Adrenal gland (tissue), 12 donors: ENCODE results near the gene HOXA13. TPM values are rescaled to one million over a fixed set of nuclear protein-coding genes. Genes with fewer than 3 reads are reported as not detected.

ENCODE experiments used
- DNase-seq, 7 donors: peaks; one replicate each; pipeline ENCODE4 v3.0.0-alpha.2; 2019 to 2020
- H3K27ac ChIP-seq, 5 donors: fragments of 200-600 bp; sonication (generic) in 4 of 5; 1 replicate in 3 of 5; 2 replicates in 2 of 5; pipeline versions ENCODE4 v1.5.1 to v1.8.0; 2016 to 2020; ENCODE audit warnings: mild to moderate bottlenecking in 1 of 5
- H3K27me3 ChIP-seq: fragments of 200-600 bp; 2 replicates; pipeline ENCODE4 v1.8.0; 2021
- H3K36me3 ChIP-seq, 2 donors: fragments of 200-600 bp; replicated peaks in 1 of 2; 1 replicate in 1 of 2; 2 replicates in 1 of 2; pipeline versions ENCODE4 v1.5.1 to v1.8.0; 2018 to 2022
- H3K4me1 ChIP-seq, 2 donors: fragments of 200-600 bp; replicated peaks in 1 of 2; 1 replicate in 1 of 2; 2 replicates in 1 of 2; pipeline versions ENCODE4 v1.5.1 to v1.8.0; 2018 to 2021
- H3K4me3 ChIP-seq, 4 donors: fragments of 200-600 bp; sonication (generic) in 3 of 4; one replicate each; pipeline ENCODE4 v1.5.1; 2016 to 2018
- H3K9me3 ChIP-seq, 3 donors: fragments of 200-600 bp; sonication (generic) in 1 of 3; replicated peaks in 1 of 3; 1 replicate in 2 of 3; 2 replicates in 1 of 3; pipeline versions ENCODE4 v1.5.1 to v1.8.0; 2016 to 2021
- CTCF ChIP-seq, 6 experiments: fragments of 450-650 bp in 4 of 6; fragments of 200-600 bp in 2 of 6; sonication (generic) in 1 of 6; IDR thresholded peaks; 1 replicate in 5 of 6; 2 replicates in 1 of 6; pipeline versions ENCODE4 v1.5.1 to v1.8.0; 2016 to 2021; ENCODE audit warnings: antibody characterized with exemption in 6 of 6, mild to moderate bottlenecking in 2 of 6, moderate library complexity in 1 of 6
- POLR2A ChIP-seq, 2 donors: fragments of 450-650 bp; IDR thresholded peaks; one replicate each; pipeline ENCODE4 v1.6.1; 2017; ENCODE audit warnings: antibody characterized with exemption in 2 of 2, mild to moderate bottlenecking in 2 of 2, moderate library complexity in 1 of 2
- WGBS, 4 donors: extraction: QIAGEN DNeasy Blood & Tissue Kit in 2 of 4; methylation state at CpG; one replicate each; pipeline versions ENCODE4 v1.1.5 to v1.1.7; 2013 to 2017; 5-methylcytosine and 5-hydroxymethylcytosine counted together
- intact Hi-C, 2 donors: fragments of 100-400 bp; cut with DNase I; formaldehyde crosslinking; loops; one replicate each; pipeline versions ENCODE4 v1.14.1 to v1.15.0; 2022 to 2023
- polyA plus RNA-seq, 3 donors: library from polyadenylated mRNA; stranded (reverse); fragments of 200-250 nt in 2 of 3; fragments of 350-450 nt in 1 of 3; fragmentation: Illumina TruSeq in 1 of 3; extraction: RNeasy Lipid Tissue Mini Kit (QIAGEN cat#74804) in 1 of 3; gene quantifications; one replicate each; pipeline ENCODE4 v1.2.3, GENCODE V29; 2013 to 2014
- total RNA-seq, 9 donors: library from RNA; depleted of rRNA in 4 of 9; stranded (reverse); fragments of >200 nt in 4 of 9; fragments of 120-200 nt in 1 of 9; fragmentation: NEBNext Ultra II Directional in 1 of 9; extraction: Animal tissue kit (Norgen Biotek cat#: 25700) in 1 of 9; gene quantifications; one replicate each; pipeline versions ENCODE4 v1.1.0 to v1.2.4, GENCODE V29; 2013 to 2023
- donor health status: healthy with polysubstance abuse.
- donor health status: Bipolar disorder and iron deficiency.
- donor health status: DM: yes; HTN: yes; CAD: no.
- donor health status: DM: no; HTN: no; CAD: no.
- donor health status: DM: no; HTN: no; CAD: no.
- donor health status: DM: yes; HTN: yes; CAD: no.

Gene HOXA13
- total and polyA plus RNA-seq, 12 donors = 0.17 to 1.4 (median 0.56) TPM; not detected in 1

- WGBS, 4 donors = 7 to 11% (median 9%) methylated on average over 12 to 41 of the region's 41 CpGs
- H3K9me3 ChIP-seq = no peaks in the 10 kb centered on the region
- H3K27ac ChIP-seq = no peak overlapping the region
- intact Hi-C loops = loop anchor here (10.0 kb wide), 2 partner anchors 370 to 810 kb away; no protein-coding TSS in a partner anchor
- no peaks in the 10 kb centered on the region for H3K36me3 ChIP-seq
- DNase-seq = no peak
- H3K27me3 ChIP-seq = peaks cover 85% of the 10 kb centered on the region
- H3K4me3 ChIP-seq = no peak overlapping the region
- H3K4me1 ChIP-seq = peaks cover 0 to 14% of the 10 kb centered on the region in 2 donors
- TF ChIP-seq CTCF (IDR thresholded peaks at IDR 0.05) (no peak), POLR2A (IDR thresholded peaks at IDR 0.05) (no peak)
Measured at GRCh38 chr7:27204851-27205322, 5.0 kb upstream of the HOXA13 start.

GRCh38 chr7:27203964-27204594 is 4.2 kb upstream of the HOXA13 start:
- WGBS, 4 donors = 13 to 42% (median 26%) methylated on average over 4 of the region's 4 CpGs
- peaks cover 86% of the 10 kb centered on the region for H3K27me3 ChIP-seq
- intact Hi-C loops = loop anchor here (10.0 kb wide), 2 partner anchors 371 to 811 kb away; no protein-coding TSS in a partner anchor
- DNase-seq = peak in 1 of 7 donors; percentile 1
- no peak for TF ChIP-seq CTCF (IDR thresholded peaks at IDR 0.05)
- TF ChIP-seq POLR2A (IDR thresholded peaks at IDR 0.05) = no peak
- H3K9me3 ChIP-seq = no peaks in the 10 kb centered on the region
- no peak overlapping the region for H3K27ac ChIP-seq
- H3K4me1 ChIP-seq = peaks cover 0 to 16% of the 10 kb centered on the region in 2 donors
- no peak overlapping the region for H3K4me3 ChIP-seq
- no peaks in the 10 kb centered on the region for H3K36me3 ChIP-seq

- 21 to 28% (median 25%) methylated on average over 10 of the region's 10 CpGs for WGBS, 4 donors
- peak in 1 of 7 donors; percentile 17 for DNase-seq
- TF ChIP-seq POLR2A (IDR thresholded peaks at IDR 0.05) (no peak), CTCF (IDR thresholded peaks at IDR 0.05) (no peak)
Measured at GRCh38 chr7:27203365-27203953, 3.6 kb upstream of the HOXA13 start.

GRCh38 chr7:27202862-27203134 is 2.9 kb upstream of the HOXA13 start:
- Histone ChIP-seq H3K9me3 (no peaks in the 10 kb centered on the region), H3K36me3 (no peaks in the 10 kb centered on the region), H3K4me3 (no peak overlapping the region), H3K4me1 (peaks cover 0 to 18% of the 10 kb centered on the region in 2 donors), H3K27ac (no peak overlapping the region), H3K27me3 (peaks cover 94% of the 10 kb centered on the region)
- TF ChIP-seq CTCF (IDR thresholded peaks at IDR 0.05) = no peak
- no peak for TF ChIP-seq POLR2A (IDR thresholded peaks at IDR 0.05)
- peak in 1 of 7 donors; percentile 24 for DNase-seq
- WGBS, 4 donors = 13 to 21% (median 19%) methylated on average over 3 of the region's 3 CpGs
- intact Hi-C loops = loop anchor here (10.0 kb wide), 2 partner anchors 372 to 812 kb away; no protein-coding TSS in a partner anchor

More at GRCh38 chr7:27203365-27203953, 3.6 kb upstream of the HOXA13 start:
- H3K4me1 ChIP-seq = peaks cover 0 to 18% of the 10 kb centered on the region in 2 donors
- intact Hi-C loops = loop anchor here (10.0 kb wide), 2 partner anchors 371 to 811 kb away; no protein-coding TSS in a partner anchor
- no peak overlapping the region for H3K27ac ChIP-seq
- no peak overlapping the region for H3K4me3 ChIP-seq
- H3K27me3 ChIP-seq = peaks cover 92% of the 10 kb centered on the region
- no peaks in the 10 kb centered on the region for H3K36me3 ChIP-seq
- no peaks in the 10 kb centered on the region for H3K9me3 ChIP-seq
